ENCODE measurements around the gene ACTG1.

The ACTG1 gene

GRCh38 chr17:81476097-81476496 lies 36.5 kb downstream of the ACTG1 start:
- no peaks in the 10 kb centered on the region for H3K36me3 ChIP-seq
- no peak for TF ChIP-seq CTCF (IDR thresholded peaks at IDR 0.05)

GRCh38 chr17:81474958-81475357 lies 37.6 kb downstream of the ACTG1 start:
- H3K4me3 ChIP-seq = no peak overlapping the region
- intact Hi-C loops (cut with DNase I; ENCODE audit: low total_unique reads) = no loop called here

More at GRCh38 chr17:81476097-81476496, 36.5 kb downstream of the ACTG1 start:
- Histone ChIP-seq H3K4me1 (peaks cover 0 to 26% (median 15%) of the 10 kb centered on the region in 4 donors), H3K27ac (no peak overlapping the region), H3K9me3 (no peaks in the 10 kb centered on the region), H3K4me3 (no peak overlapping the region), H3K27me3 (peaks cover 0 to 7% of the 10 kb centered on the region in 2 donors)
- intact Hi-C loops (cut with DNase I; ENCODE audit: low total_unique reads) = no loop called here
- DNase-seq = no peak

GRCh38 chr17:81473019-81473418 lies 39.6 kb downstream of the ACTG1 start:
- DNase-seq = no peak
- no peaks in the 10 kb centered on the region for H3K27me3 ChIP-seq
- peaks cover 0 to 12% (median 2%) of the 10 kb centered on the region in 4 donors for H3K4me1 ChIP-seq
- no peak for TF ChIP-seq CTCF (IDR thresholded peaks at IDR 0.05)
- intact Hi-C loops (cut with DNase I; ENCODE audit: low total_unique reads) = no loop called here
- H3K27ac ChIP-seq = no peak overlapping the region
- H3K4me3 ChIP-seq = no peak overlapping the region
- no peaks in the 10 kb centered on the region for H3K36me3 ChIP-seq
- no peaks in the 10 kb centered on the region for H3K9me3 ChIP-seq

More at GRCh38 chr17:81474958-81475357, 37.6 kb downstream of the ACTG1 start:
- no peaks in the 10 kb centered on the region for H3K27me3 ChIP-seq
- DNase-seq = no peak
- H3K27ac ChIP-seq = no peak overlapping the region
- no peak for TF ChIP-seq CTCF (IDR thresholded peaks at IDR 0.05)
- no peaks in the 10 kb centered on the region for H3K9me3 ChIP-seq
- H3K36me3 ChIP-seq = no peaks in the 10 kb centered on the region
- peaks cover 0 to 14% (median 4%) of the 10 kb centered on the region in 4 donors for H3K4me1 ChIP-seq

GRCh38 chr17:81471818-81472456 lies 40.7 kb downstream of the ACTG1 start:
- Histone ChIP-seq H3K27ac (peak overlapping the region; percentile 50 to 58), H3K4me3 (peak overlapping the region; percentile 39 to 51), H3K9me3 (no peaks in the 10 kb centered on the region), H3K36me3 (no peaks in the 10 kb centered on the region), H3K27me3 (no peaks in the 10 kb centered on the region), H3K4me1 (peaks cover 0 to 12% (median 2%) of the 10 kb centered on the region in 4 donors)
- peak; percentile 68 to 70 for TF ChIP-seq CTCF (IDR thresholded peaks at IDR 0.05)
- intact Hi-C loops (cut with DNase I; ENCODE audit: low total_unique reads) = no loop called here
- peak; percentile 94 to 97 for DNase-seq

GRCh38 chr17:81470944-81471817 lies 41.4 kb downstream of the ACTG1 start:
- H3K9me3 ChIP-seq = no peaks in the 10 kb centered on the region
- DNase-seq = no peak
- peaks cover 0 to 6% (median 5%) of the 10 kb centered on the region in 3 donors for H3K36me3 ChIP-seq
- H3K27me3 ChIP-seq = no peaks in the 10 kb centered on the region
- intact Hi-C loops (cut with DNase I; ENCODE audit: low total_unique reads) = no loop called here
- H3K4me3 ChIP-seq = peak overlapping the region; percentile 39 to 51
- peak overlapping the region; percentile 50 to 58 for H3K27ac ChIP-seq
- H3K4me1 ChIP-seq = peaks cover 0 to 12% (median 2%) of the 10 kb centered on the region in 4 donors
- no peak for TF ChIP-seq CTCF (IDR thresholded peaks at IDR 0.05)

Measured in tibial artery (tissue), 4 donors.